GM18873 (cell line): ENCODE data around the gene RNF38.
"Not testable (repeated sequence)": the region's sequence is repeated elsewhere in the genome, so short reads cannot be mapped to it uniquely, and the experiment has no call there.

Experiments
- ATAC-seq: cut with Tn5 transposase; IDR thresholded peaks from one replicate; pipeline ENCODE4 v1.9.1; 2021; ENCODE audit warnings: mild to moderate bottlenecking, moderate library complexity, moderate number of reproducible peaks; ENCODE audit not compliant: unreplicated experiment, low FRiP score

Gene RNF38

GRCh38 chr9:36298566-36298965 is 101.5 kb downstream of the RNF38 start:
- no peak for ATAC-seq

DNA sequence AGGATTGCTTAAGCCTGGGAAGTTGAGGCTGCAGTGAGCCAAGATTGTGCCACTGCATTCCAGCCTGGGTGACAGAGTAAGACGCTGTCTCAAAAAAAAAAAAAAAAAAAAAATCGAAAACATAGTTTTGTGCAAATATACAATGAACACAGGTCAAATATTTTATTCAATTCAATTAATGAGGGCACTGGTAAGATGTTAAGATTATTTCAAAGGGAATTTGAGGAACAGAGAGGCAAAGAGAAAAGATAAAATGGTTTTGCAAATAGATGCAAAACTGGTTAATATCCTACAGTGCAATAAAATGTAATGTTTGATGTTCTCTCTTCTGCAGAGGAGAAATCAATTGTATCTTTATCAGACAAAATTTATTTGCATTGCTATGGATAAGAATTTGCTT is 102.3 kb downstream of the RNF38 start:
- ATAC-seq, result no peak

DNA sequence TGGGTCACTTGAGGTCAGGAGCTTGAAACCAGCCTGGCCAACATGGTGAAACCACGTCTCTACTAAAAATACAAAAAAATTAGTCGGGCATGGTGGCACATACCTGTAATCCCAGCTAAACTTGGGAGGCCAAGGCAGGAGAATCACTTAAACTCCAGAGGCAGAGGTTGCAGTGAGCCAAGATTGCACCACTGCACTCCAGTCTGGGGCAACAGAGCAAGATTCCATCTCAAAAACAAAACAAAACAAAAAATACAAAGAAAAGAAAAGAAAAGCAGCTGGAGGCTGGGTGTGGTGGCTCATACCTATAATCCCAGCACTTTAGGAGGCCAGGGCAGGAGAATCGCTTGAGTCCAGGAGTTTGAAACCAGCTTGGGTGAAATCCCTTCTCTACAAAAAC is 105.1 kb downstream of the RNF38 start:
- ATAC-seq, result not testable (repeated sequence)

- no peak for ATAC-seq
Observed at GRCh38 chr9:36293918-36294317, 106.2 kb downstream of the RNF38 start.

DNA sequence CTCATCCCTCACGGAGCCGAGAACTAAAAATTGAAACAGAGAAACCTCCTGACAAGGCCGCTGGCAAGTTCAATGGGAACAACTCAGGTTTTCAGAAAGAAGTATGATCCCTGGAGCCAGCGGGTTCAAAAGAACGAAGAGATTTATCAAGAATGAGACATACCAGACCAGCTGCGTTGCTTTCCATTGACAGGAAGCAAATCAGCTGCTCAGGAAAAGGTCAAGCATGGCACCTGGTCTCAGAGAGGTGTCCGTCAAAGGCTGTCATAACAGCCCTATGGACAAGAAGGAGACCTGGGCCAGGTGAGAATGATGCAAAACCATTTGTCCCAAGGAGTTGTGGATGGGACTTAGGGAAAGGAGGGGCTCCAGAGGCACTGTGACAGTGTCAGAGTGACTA is 106.9 kb downstream of the RNF38 start:
- no peak for ATAC-seq

DNA sequence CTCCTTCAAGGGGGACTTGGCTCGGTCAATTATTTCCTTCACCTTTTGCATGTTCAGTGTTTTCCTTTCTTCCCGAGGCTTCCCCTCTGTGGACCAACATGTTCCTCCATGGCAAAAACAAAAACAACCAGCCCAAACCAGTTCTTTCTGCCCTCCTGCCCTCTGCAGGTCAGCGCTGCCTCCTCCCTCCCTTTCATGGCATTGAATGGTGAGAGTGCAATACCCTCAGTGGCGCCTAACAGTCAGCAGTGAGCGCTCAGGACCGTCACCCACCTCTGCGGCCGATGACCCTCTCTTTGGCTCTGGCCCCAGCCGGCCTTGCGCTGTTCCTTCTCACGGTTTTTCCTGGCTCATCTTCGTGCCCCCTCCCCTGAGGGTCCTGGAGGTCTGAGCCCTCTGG is 107.4 kb downstream of the RNF38 start:
- ATAC-seq, result no peak

DNA sequence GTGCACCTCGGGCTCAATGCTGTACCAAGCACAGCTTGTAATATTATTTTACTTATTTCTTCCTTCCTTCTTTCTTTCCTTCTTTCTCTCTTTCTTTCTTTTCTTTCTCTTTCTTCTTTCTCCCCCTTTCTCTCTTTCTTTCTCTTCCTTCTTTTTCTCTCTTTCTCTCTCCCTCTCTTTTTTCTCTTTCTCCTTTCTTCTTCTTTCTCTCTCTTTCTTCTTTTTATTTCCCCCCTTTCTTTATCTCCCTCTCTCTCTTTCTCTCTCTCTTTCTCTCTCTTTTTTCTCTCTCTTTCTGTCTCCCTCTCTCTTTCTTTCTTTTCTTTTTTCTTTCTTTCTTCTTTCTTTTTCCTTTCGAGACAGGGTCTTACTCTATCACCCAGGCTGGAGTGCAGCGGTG is 109.1 kb downstream of the RNF38 start:
- ATAC-seq, result no peak

DNA sequence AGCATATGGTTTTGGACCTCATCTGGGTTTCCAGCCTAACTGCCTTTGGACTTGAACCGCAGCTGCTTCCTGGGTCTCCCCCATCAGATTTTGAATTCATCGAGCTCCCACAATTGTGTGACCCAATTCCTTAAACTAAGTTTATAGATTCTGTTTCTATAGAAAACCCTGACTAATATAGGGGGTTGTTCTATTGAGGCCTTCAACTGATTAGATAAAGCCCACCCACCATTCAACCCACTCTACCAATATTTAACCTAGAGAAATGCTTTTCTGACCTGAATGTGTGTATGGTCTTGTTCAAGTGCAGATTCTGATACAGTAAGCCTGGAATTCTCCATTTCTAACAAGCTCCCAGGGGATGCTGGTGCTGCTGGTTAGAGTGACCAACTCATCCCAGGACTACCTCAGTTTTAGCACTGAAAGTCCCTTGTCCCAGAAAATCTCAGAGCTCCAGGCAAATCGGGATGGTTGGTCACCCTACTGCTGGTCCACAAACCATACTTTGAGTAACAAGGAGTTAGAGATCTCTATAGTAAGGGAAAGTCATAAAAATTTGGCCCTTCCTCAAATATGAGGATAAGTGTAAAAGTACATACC is 110.1 kb downstream of the RNF38 start:
- ATAC-seq, result no peak

DNA sequence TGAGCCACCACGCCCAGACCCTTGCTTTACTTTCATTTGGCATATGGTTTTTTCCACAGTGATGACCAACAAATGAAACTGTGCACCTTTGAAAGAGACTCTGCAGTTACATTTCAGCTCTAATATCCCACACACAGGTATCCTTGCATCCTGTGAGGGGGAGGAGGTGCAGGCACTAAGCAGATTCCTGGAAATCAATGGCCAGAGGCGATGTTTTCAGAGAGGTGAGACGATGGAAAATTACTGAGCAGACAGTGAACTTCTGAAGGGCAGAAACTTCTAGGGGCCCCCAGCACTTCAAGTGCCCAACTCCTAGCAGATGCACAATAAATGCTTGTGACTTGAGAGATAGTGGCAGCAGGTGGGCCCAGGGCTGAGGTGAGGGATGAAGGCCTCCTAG is 112.0 kb downstream of the RNF38 start:
- ATAC-seq, result no peak
